Endothelial cell of umbilical vein (primary cell): ENCODE results near the gene KCNF1. TPM values are rescaled to one million over a fixed set of nuclear protein-coding genes. Genes with fewer than 3 reads are reported as not detected.

Experiments
- BruUV-seq: library from RNA; stranded (reverse); fragments of 400-500 nt; replicated peaks from 2 replicates; lab custom pipeline; 2021; lab: Mats Ljungman, UMichigan
- CTCF ChIA-PET: fragments of 300-600, 350-600 bp; sonication (Branson Sonifier 250); formaldehyde crosslinking; loops from one replicate; lab custom pipeline; 2021; ENCODE audit warnings: antibody characterized with exemption, inconsistent platforms; lab: Charles Lee
- POLR2A ChIA-PET: fragments of 300-600, 350-600 bp; sonication (Branson Sonifier 250); formaldehyde crosslinking; loops from one replicate; lab custom pipeline; 2021; ENCODE audit warnings: antibody characterized with exemption, inconsistent platforms; lab: Charles Lee
- DNase-seq: peaks from one replicate; pipeline ENCODE4 v3.0.0-alpha.2; 2011; ENCODE audit warnings: low read depth, low spot score
- FAIRE-seq: peaks from 2 replicates; lab custom pipeline; 2011; peaks lifted over from hg19 to GRCh38; lab: Jason Lieb, UNC
- H2AFZ ChIP-seq: 2 replicates; pipeline ENCODE4 v1.6.0; 2012; ENCODE audit warnings: low read depth, low read length, control low read depth, inconsistent platforms
- H3K27ac ChIP-seq: 2 replicates; pipeline ENCODE4 v1.5.1; 2011; ENCODE audit warnings: low read depth, mild to moderate bottlenecking, control low read depth, low read length, moderate library complexity; ENCODE audit not compliant: insufficient read depth
- H3K27me3 ChIP-seq, 2 experiments: 2 replicates each; pipeline versions ENCODE4 v1.6.0 to v1.6.1; 2011; ENCODE audit warnings: low read length in 2 of 2, mixed read lengths in 1 of 2; ENCODE audit not compliant: control insufficient read depth in 2 of 2, insufficient read depth in 2 of 2
- H3K36me3 ChIP-seq, 2 experiments: 2 replicates in 1 of 2; 3 replicates in 1 of 2; pipeline ENCODE4 v1.5.1; 2011; ENCODE audit warnings: low read length in 2 of 2, mild to moderate bottlenecking in 1 of 2, moderate library complexity in 1 of 2; ENCODE audit not compliant: control insufficient read depth in 2 of 2, insufficient read depth in 2 of 2; ENCODE audit errors: extremely low read depth in 1 of 2
- H3K4me1 ChIP-seq: 3 replicates; pipeline ENCODE4 v1.5.1; 2011; ENCODE audit warnings: mild to moderate bottlenecking, low read length; ENCODE audit not compliant: control insufficient read depth, insufficient read depth; ENCODE audit errors: extremely low read depth
- H3K4me2 ChIP-seq: 2 replicates; pipeline ENCODE4 v1.6.1; 2011; ENCODE audit warnings: low read length, control low read depth, mixed read lengths; ENCODE audit not compliant: insufficient read depth
- H3K4me3 ChIP-seq, 3 experiments: fragments of 200-600 bp in 1 of 3; sonication (generic), shearing (Covaris generic) in 1 of 3; replicated peaks in 1 of 3; 2 replicates each; pipeline ENCODE4 v1.5.1; 2011 to 2016; ENCODE audit warnings: control low read depth in 3 of 3, low read length in 3 of 3, mild to moderate bottlenecking in 2 of 3, inconsistent platforms in 1 of 3, low read depth in 1 of 3, moderate library complexity in 1 of 3; ENCODE audit not compliant: insufficient read depth in 1 of 3
- H3K79me2 ChIP-seq: 2 replicates; pipeline ENCODE4 v1.6.0; 2012; ENCODE audit warnings: low read length, inconsistent platforms; ENCODE audit not compliant: control insufficient read depth, insufficient read depth
- H3K9ac ChIP-seq: replicated peaks from 2 replicates; pipeline ENCODE3; 2011; ENCODE audit warnings: low read length, control low read depth; ENCODE audit not compliant: insufficient read depth; ENCODE audit errors: extremely low read depth
- H3K9me1 ChIP-seq: replicated peaks from 3 replicates; pipeline ENCODE4 v1.6.0; 2011; ENCODE audit warnings: mild to moderate bottlenecking, low read length; ENCODE audit not compliant: control insufficient read depth, insufficient read depth; ENCODE audit errors: extremely low read depth
- H3K9me3 ChIP-seq: replicated peaks from 2 replicates; pipeline ENCODE4 v1.5.1; 2012; ENCODE audit warnings: low read length, inconsistent platforms; ENCODE audit not compliant: control insufficient read depth, insufficient read depth
- H4K20me1 ChIP-seq: replicated peaks from 2 replicates; pipeline ENCODE3; 2011; ENCODE audit warnings: mild to moderate bottlenecking, low read length; ENCODE audit not compliant: control insufficient read depth, insufficient read depth; ENCODE audit errors: extremely low read depth
- CTCF ChIP-seq, 2 donors: IDR thresholded peaks; 1 replicate in 1 of 2; 2 replicates in 1 of 2; pipeline ENCODE4 v1.5.1; 2011; ENCODE audit warnings: low read length in 2 of 2, mild to moderate bottlenecking in 2 of 2, moderate library complexity in 2 of 2, control low read depth in 1 of 2, inconsistent platforms in 1 of 2, low read depth in 1 of 2; ENCODE audit not compliant: insufficient read depth in 1 of 2; ENCODE audit errors: extremely low read depth in 1 of 2
- EZH2 ChIP-seq: IDR thresholded peaks from 2 replicates; pipeline ENCODE4 v1.6.1; 2012; ENCODE audit warnings: borderline replicate concordance, low read depth, mild to moderate bottlenecking, moderate library complexity, low read length, inconsistent platforms; ENCODE audit not compliant: severe bottlenecking
- FOS ChIP-seq: IDR thresholded peaks from 2 replicates; pipeline ENCODE4 v1.6.1; 2011; ENCODE audit warnings: mild to moderate bottlenecking, low read length, moderate library complexity, borderline replicate concordance; ENCODE audit not compliant: insufficient read depth
- GATA2 ChIP-seq: IDR thresholded peaks from 2 replicates; pipeline ENCODE4 v1.7.0; 2011; ENCODE audit warnings: low read depth, mild to moderate bottlenecking, moderate library complexity, mixed read lengths, low read length; ENCODE audit not compliant: insufficient read length, insufficient read depth
- JUN ChIP-seq: IDR thresholded peaks from 2 replicates; pipeline ENCODE4 v1.6.1; 2011; ENCODE audit warnings: borderline replicate concordance, low read depth; ENCODE audit not compliant: insufficient read length, insufficient read depth
- MAX ChIP-seq: IDR thresholded peaks from 2 replicates; pipeline ENCODE4 v1.6.1; 2011; ENCODE audit not compliant: insufficient read depth, insufficient read length
- MYC ChIP-seq: IDR thresholded peaks from one replicate; pipeline ENCODE4 v1.6.1; 2011; ENCODE audit warnings: mild to moderate bottlenecking, low read depth, low read length
- POLR2A ChIP-seq: IDR thresholded peaks from 2 replicates; pipeline ENCODE4 v1.6.1; 2012; ENCODE audit warnings: low read depth, mild to moderate bottlenecking, control low read depth, low read length
- POLR2AphosphoS5 ChIP-seq: IDR thresholded peaks from 2 replicates; pipeline ENCODE4 v1.6.1; 2012; ENCODE audit warnings: low read depth, mild to moderate bottlenecking, control low read depth, low read length, moderate library complexity; ENCODE audit not compliant: insufficient read depth
- dilution Hi-C: fragments of 300-500 bp; cut with MboI; formaldehyde crosslinking; loops from one replicate; pipeline ENCODE4 v1.15.0; 2019; ENCODE audit warnings: low sequenced_read_pairs; ENCODE audit not compliant: extremely low pct_ligation_motif_present
- intact Hi-C: fragments of 100-400 bp; cut with micrococcal nuclease; formaldehyde crosslinking; loops from one replicate; pipeline ENCODE4 v1.10.0; 2022
- polyA plus RNA-seq, 4 experiments: library from polyadenylated mRNA; depleted of rRNA in 3 of 4; stranded (reverse) in 3 of 4; unstranded in 1 of 4; fragments of >200 nt; gene quantifications; 2 replicates each; pipeline versions ENCODE4 v1.2.1 to v1.2.3, GENCODE V29; 2011 to 2012; ENCODE audit warnings: missing spikeins in 1 of 4
- total RNA-seq: library from RNA; stranded (reverse); gene quantifications from 2 replicates; pipeline ENCODE4 v1.2.3, GENCODE V29; 2021

KCNF1 gene
- total and polyA plus RNA-seq, 2 donors (not counting 3 experiments of a cell fraction or from before 2014, with no cell fraction given), result 0.23 to 0.42 TPM

GRCh38 chr2:10912796-10913455, 1.2 kb downstream of the KCNF1 start:
- no peak overlapping the region for H3K4me2 ChIP-seq
- no peak overlapping the region for H2AFZ ChIP-seq
- no TSS peak for BruUV-seq
- H3K9ac ChIP-seq, result no peak overlapping the region
- no peaks in the 10 kb centered on the region for H3K36me3 ChIP-seq
- no peaks in the 10 kb centered on the region for H3K9me1 ChIP-seq
- H3K27ac ChIP-seq, result no peak overlapping the region
- POLR2A ChIA-PET, result no interaction called here
- peaks cover 25 to 27% of the 10 kb centered on the region in 2 experiments for H3K27me3 ChIP-seq
- dilution Hi-C loops (no loop called here), intact Hi-C loops (no loop called here)
- H3K4me1 ChIP-seq, result peaks cover 5% of the 10 kb centered on the region
- H3K9me3 ChIP-seq, result no peaks in the 10 kb centered on the region
- H4K20me1 ChIP-seq, result no peaks in the 10 kb centered on the region
- H3K4me3 ChIP-seq, result no peak overlapping the region
- no peaks in the 10 kb centered on the region for H3K79me2 ChIP-seq
- TF ChIP-seq EZH2, result peak; percentile 9
- TF ChIP-seq FOS, result no peak
- FAIRE-seq (no peak), DNase-seq (no peak)
- CTCF ChIA-PET, result interaction anchor here (1.5 to 3.3 kb wide), 2 partner anchors 23 to 80 kb away, joined by 4 to 11 read pairs; no protein-coding TSS in a partner anchor

- H4K20me1 ChIP-seq, result no peaks in the 10 kb centered on the region
- ChIA-PET POLR2A (no interaction called here), CTCF (interaction anchor here (1.7 to 3.3 kb wide), 3 partner anchors 13 to 81 kb away, joined by 5 to 11 read pairs (median 9); no protein-coding TSS in a partner anchor)
- dilution Hi-C loops, result no loop called here
- no peaks in the 10 kb centered on the region for H3K79me2 ChIP-seq
- no peak overlapping the region for H3K4me2 ChIP-seq
- H3K9me3 ChIP-seq, result no peaks in the 10 kb centered on the region
- H3K36me3 ChIP-seq, result no peaks in the 10 kb centered on the region
- DNase-seq (no peak), FAIRE-seq (no peak)
- H3K4me3 ChIP-seq, result no peak overlapping the region
- no TSS peak for BruUV-seq
- peaks cover 25 to 27% of the 10 kb centered on the region in 2 experiments for H3K27me3 ChIP-seq
- intact Hi-C loops, result no loop called here
- H2AFZ ChIP-seq, result no peak overlapping the region
- no peak overlapping the region for H3K27ac ChIP-seq
- no peaks in the 10 kb centered on the region for H3K9me1 ChIP-seq
- no peak overlapping the region for H3K9ac ChIP-seq
- peaks cover 5% of the 10 kb centered on the region for H3K4me1 ChIP-seq
- no peak for TF ChIP-seq JUN
- TF ChIP-seq EZH2, result no peak
- TF ChIP-seq FOS, result no peak
- TF ChIP-seq MYC, result no peak
- TF ChIP-seq GATA2, result no peak
- TF ChIP-seq POLR2AphosphoS5, result no peak
- no peak for TF ChIP-seq POLR2A
- TF ChIP-seq CTCF (IDR thresholded peaks at IDR 0.05; ENCODE audit: extremely low read depth in 1 of 2, insufficient read depth in 1 of 2, low read depth in 1 of 2, low read length in 2 of 2), result no peak
- TF ChIP-seq MAX, result no peak
These were observed 2.0 kb downstream of the KCNF1 start for GRCh38 chr2:10913501-10914271.
